Gastrocnemius medialis (tissue), 4 donors: Measurements from ENCODE around the gene ADD3.

Source experiments
- CTCF ChIP-seq, 5 experiments: fragments of 450-650 bp in 3 of 5; fragments of 200-600 bp in 2 of 5; sonication (generic) in 2 of 5; IDR thresholded peaks in 4 of 5; conservative IDR thresholded peaks in 1 of 5; 1 replicate in 4 of 5; 2 replicates in 1 of 5; pipeline ENCODE4 v1.5.1; 2016 to 2019; ENCODE audit warnings: antibody characterized with exemption in 5 of 5, mild to moderate bottlenecking in 3 of 5, moderate library complexity in 3 of 5
- POLR2A ChIP-seq, 2 donors: fragments of 450-650 bp; IDR thresholded peaks; one replicate each; pipeline ENCODE4 v1.6.1; 2017; ENCODE audit warnings: antibody characterized with exemption in 2 of 2, mild to moderate bottlenecking in 2 of 2, moderate library complexity in 2 of 2

- TF ChIP-seq CTCF (IDR thresholded peaks at IDR 0.05 in 4 of 5, conservative IDR thresholded peaks at IDR 0.05 in 1 of 5) = no peak
- TF ChIP-seq POLR2A (IDR thresholded peaks at IDR 0.05) = no peak
Measured at GRCh38 chr10:110083884-110084283, 76.1 kb downstream of the ADD3 start.
